Vagina (tissue), 2 donors: ENCODE data around the gene PRDM15. TPM values are rescaled to one million over a fixed set of nuclear protein-coding genes. Genes with fewer than 3 reads are reported as not detected.

Source experiments
- DNase-seq, 2 donors: peaks; one replicate each; pipeline ENCODE4 v3.0.0-alpha.2; 2017; ENCODE audit errors: extremely low spot score in 2 of 2
- H3K27ac ChIP-seq: fragments of 200-600 bp; sonication (generic); one replicate; pipeline ENCODE4 v1.5.1; 2019
- H3K27me3 ChIP-seq: fragments of 200-600 bp; sonication (generic); one replicate; pipeline ENCODE4 v1.5.1; 2019
- H3K36me3 ChIP-seq, 2 donors: fragments of 200-600 bp; sonication (generic); one replicate each; pipeline ENCODE4 v1.5.1; 2017 to 2019
- H3K4me1 ChIP-seq: fragments of 200-600 bp; sonication (generic); one replicate; pipeline ENCODE4 v1.5.1; 2019
- H3K4me3 ChIP-seq, 2 donors: fragments of 200-600 bp; sonication (generic); 1 replicate in 1 of 2; 2 replicates in 1 of 2; pipeline ENCODE4 v1.5.1; 2016 to 2019
- H3K9me3 ChIP-seq: fragments of 200-600 bp; sonication (generic); one replicate; pipeline ENCODE4 v1.5.1; 2019
- POLR2A ChIP-seq, 2 donors: fragments of 450-650 bp; IDR thresholded peaks; one replicate each; pipeline ENCODE4 v1.6.1; 2017; ENCODE audit warnings: antibody characterized with exemption in 2 of 2, mild to moderate bottlenecking in 2 of 2, moderate library complexity in 2 of 2
- POLR2AphosphoS5 ChIP-seq, 2 donors: sonication (generic); formaldehyde crosslinking; IDR thresholded peaks; one replicate each; pipeline ENCODE4 v1.9.0; 2017; ENCODE audit warnings: antibody characterized with exemption in 2 of 2, mild to moderate bottlenecking in 2 of 2, low read depth in 1 of 2; ENCODE audit not compliant: insufficient read depth in 1 of 2
- intact Hi-C: fragments of 100-400 bp; cut with DNase I; formaldehyde crosslinking; loops from one replicate; pipeline ENCODE4 v1.15.1; 2023
- total RNA-seq: library from RNA; depleted of rRNA; stranded (reverse); fragments of >200 nt; gene quantifications from one replicate; pipeline ENCODE4 v1.2.3, GENCODE V29; 2016
- TF ChIP-seq, protein P1 (sequence below), 3 experiments: fragments of 450-650 bp in 2 of 3; fragments of 200-600 bp in 1 of 3; sonication (generic) in 1 of 3; IDR thresholded peaks; one replicate each; pipeline ENCODE4 v1.5.1; 2017 to 2019; ENCODE audit warnings: antibody characterized with exemption in 3 of 3, mild to moderate bottlenecking in 2 of 3, moderate library complexity in 2 of 3

The PRDM15 gene
- total RNA-seq, 1 donor from 2014 or later: 31.2 TPM

DNA sequence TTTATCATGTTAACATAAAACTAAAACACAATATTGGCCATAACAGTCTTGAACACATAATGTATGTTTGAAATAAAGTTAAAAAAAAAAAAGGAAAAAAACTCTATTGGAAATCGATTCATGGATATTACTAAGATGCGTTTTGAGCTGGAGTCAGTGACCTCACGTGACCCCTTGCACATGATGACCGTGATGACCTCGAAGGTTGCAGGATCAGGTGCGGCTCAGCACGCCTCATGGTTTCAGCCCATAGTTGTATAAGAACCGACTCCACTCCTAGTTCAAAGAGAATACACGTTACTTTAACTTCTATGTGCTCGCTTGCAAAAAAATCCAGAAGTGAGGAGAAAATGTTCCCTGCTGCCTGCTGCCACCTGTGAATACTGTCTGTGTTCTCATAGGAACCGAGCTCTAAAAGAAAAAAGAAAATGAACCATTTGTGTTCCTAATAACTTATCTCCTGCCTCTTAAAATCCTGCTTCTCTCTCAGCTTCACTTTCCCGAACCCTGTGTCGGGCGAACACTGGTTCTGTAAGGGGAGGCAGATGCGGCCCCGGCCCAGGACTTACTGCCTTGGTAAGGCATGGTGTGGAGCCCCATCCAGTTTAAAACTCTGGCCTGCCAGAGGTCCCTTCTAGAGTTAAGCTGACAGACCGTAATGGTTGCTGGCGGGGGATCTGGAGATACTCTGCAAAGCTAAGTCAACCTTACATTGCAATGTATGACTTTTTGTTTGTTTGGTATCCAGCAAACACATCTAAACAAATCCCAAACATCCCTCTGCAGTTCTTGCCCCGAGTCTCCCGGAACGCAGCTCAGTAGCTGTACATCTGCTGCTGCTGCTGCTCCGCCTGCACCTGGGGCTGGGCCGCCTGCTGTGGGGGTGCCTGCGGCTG, 78.5 kb downstream of the PRDM15 start:
- H3K36me3 ChIP-seq: peaks cover 0 to 23% of the 10 kb centered on the region in 2 donors
- TF ChIP-seq, protein P1, sequence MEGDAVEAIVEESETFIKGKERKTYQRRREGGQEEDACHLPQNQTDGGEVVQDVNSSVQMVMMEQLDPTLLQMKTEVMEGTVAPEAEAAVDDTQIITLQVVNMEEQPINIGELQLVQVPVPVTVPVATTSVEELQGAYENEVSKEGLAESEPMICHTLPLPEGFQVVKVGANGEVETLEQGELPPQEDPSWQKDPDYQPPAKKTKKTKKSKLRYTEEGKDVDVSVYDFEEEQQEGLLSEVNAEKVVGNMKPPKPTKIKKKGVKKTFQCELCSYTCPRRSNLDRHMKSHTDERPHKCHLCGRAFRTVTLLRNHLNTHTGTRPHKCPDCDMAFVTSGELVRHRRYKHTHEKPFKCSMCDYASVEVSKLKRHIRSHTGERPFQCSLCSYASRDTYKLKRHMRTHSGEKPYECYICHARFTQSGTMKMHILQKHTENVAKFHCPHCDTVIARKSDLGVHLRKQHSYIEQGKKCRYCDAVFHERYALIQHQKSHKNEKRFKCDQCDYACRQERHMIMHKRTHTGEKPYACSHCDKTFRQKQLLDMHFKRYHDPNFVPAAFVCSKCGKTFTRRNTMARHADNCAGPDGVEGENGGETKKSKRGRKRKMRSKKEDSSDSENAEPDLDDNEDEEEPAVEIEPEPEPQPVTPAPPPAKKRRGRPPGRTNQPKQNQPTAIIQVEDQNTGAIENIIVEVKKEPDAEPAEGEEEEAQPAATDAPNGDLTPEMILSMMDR (IDR thresholded peaks at IDR 0.05): no peak
- TF ChIP-seq POLR2A (IDR thresholded peaks at IDR 0.05) (no peak), POLR2AphosphoS5 (IDR thresholded peaks at IDR 0.05; ENCODE audit: insufficient read depth in 1 of 2, low read depth in 1 of 2) (no peak)

DNA sequence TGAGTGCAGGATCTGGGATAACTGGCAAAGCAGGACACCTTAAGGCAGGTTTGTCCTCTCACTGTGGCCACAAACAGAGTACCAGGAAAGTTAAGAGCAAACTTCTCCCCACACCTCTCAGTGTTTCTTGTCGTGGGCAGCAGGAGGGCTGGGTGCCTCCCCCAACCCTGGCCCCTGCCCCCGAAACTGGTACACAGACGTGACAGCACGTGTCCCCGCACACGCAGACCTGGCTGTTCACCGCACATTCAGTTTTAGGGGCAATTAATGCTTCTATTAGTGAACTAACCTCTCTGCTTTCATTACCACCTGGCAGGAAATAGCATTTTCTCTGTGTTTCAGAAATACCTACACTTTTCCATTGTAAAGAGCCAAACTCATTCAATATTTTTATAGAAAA, 79.4 kb downstream of the PRDM15 start:
- H3K4me1 ChIP-seq: no peaks in the 10 kb centered on the region
- no peaks in the 10 kb centered on the region for H3K9me3 ChIP-seq
- DNase-seq: no peak
- intact Hi-C loops: no loop called here
- H3K4me3 ChIP-seq: no peak overlapping the region
- peaks cover 0 to 23% of the 10 kb centered on the region in 2 donors for H3K36me3 ChIP-seq
- no peaks in the 10 kb centered on the region for H3K27me3 ChIP-seq
- TF ChIP-seq POLR2AphosphoS5 (IDR thresholded peaks at IDR 0.05; ENCODE audit: insufficient read depth in 1 of 2, low read depth in 1 of 2) (no peak), POLR2A (IDR thresholded peaks at IDR 0.05) (no peak)
- TF ChIP-seq, protein P1 (IDR thresholded peaks at IDR 0.05): no peak
- H3K27ac ChIP-seq: no peak overlapping the region

More for the DNA sequence above, 78.5 kb downstream of the PRDM15 start:
- intact Hi-C loops: no loop called here
- Histone ChIP-seq H3K27ac (no peak overlapping the region), H3K27me3 (no peaks in the 10 kb centered on the region), H3K4me1 (no peaks in the 10 kb centered on the region), H3K9me3 (no peaks in the 10 kb centered on the region), H3K4me3 (no peak overlapping the region)
- no peak for DNase-seq

DNA sequence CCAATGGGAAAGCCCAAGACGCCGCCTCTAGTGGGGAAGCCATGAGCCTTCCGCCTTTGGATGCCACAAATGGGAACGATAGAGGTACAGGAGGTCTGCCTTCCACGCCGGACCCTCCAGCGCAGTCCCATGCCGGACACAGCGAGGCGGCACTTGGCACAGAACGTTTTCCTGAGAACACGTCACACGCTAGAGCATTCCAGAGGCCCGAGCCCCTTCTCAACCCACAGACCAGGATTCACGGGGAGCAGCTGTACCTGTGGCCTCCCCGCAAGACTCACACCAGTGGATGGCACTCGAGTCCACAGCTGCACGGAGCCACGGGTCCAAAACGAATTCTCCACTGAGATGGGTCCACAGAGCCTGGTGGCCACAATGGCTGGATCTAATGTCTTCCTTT, 80.8 kb downstream of the PRDM15 start:
- no peaks in the 10 kb centered on the region for H3K27me3 ChIP-seq
- TF ChIP-seq, protein P1 (IDR thresholded peaks at IDR 0.05): no peak
- TF ChIP-seq POLR2A (IDR thresholded peaks at IDR 0.05) (no peak), POLR2AphosphoS5 (IDR thresholded peaks at IDR 0.05; ENCODE audit: insufficient read depth in 1 of 2, low read depth in 1 of 2) (no peak)
- no peaks in the 10 kb centered on the region for H3K4me1 ChIP-seq
- no peak overlapping the region for H3K27ac ChIP-seq
- DNase-seq: no peak
- intact Hi-C loops: no loop called here
- H3K4me3 ChIP-seq: no peak overlapping the region
- H3K36me3 ChIP-seq: peaks cover 0 to 23% of the 10 kb centered on the region in 2 donors
- H3K9me3 ChIP-seq: no peaks in the 10 kb centered on the region

DNA sequence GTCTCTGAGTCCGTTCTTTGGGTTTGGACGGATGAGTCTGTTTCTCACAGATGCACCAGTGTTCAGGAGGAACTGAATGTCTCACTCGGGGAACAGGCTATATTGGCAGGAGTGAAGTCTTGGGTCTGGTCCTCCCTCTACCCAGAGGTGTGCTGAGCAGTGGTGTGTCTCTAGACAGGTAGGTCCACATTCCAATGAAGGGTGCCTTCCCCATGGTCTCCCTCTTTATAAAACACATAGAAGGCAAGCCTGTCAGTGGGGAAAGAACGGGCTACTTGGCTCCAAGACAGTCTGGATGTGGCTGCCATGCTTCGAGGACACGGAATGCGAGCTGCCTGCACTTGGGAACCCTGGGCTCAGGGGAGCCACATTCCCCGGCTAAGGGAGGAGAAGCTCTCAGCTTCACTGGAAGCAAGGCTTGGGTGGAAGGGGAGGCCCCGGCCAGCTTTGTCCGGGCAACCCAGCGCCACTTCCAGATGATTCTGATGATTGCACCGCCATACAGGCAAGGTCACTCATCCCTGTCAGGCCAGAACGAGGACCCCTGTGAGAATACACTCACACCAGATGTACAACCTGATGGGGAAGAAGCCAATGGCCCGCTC, 82.6 kb downstream of the PRDM15 start:
- no peaks in the 10 kb centered on the region for H3K4me1 ChIP-seq
- DNase-seq: no peak
- H3K4me3 ChIP-seq: no peak overlapping the region
- peaks cover 0 to 22% of the 10 kb centered on the region in 2 donors for H3K36me3 ChIP-seq
- TF ChIP-seq POLR2AphosphoS5 (IDR thresholded peaks at IDR 0.05; ENCODE audit: insufficient read depth in 1 of 2, low read depth in 1 of 2) (no peak), POLR2A (IDR thresholded peaks at IDR 0.05) (no peak)
- TF ChIP-seq, protein P1 (IDR thresholded peaks at IDR 0.05): no peak
- H3K27me3 ChIP-seq: no peaks in the 10 kb centered on the region
- no peaks in the 10 kb centered on the region for H3K9me3 ChIP-seq
- intact Hi-C loops: no loop called here
- H3K27ac ChIP-seq: no peak overlapping the region

DNA sequence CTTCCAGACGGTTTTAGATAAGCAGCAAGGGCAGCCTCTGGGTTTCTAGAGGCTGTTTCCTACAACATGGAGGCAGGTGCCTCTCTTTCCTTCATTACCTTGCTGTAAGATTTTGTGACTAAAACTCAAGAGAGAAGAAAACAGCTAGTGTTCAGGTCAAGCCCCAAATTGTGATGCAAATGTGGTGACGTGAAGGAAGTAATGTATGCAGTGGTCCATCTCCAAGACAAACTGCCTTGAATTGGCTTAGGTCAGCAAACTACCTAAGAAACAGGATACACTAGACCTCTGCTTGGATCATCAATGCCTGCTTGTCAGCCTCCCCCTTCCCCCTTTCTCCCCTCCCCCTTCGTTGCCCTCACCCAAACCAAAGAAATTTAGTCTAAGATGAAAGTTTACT, 83.4 kb downstream of the PRDM15 start:
- Histone ChIP-seq H3K27me3 (no peaks in the 10 kb centered on the region), H3K4me3 (no peak overlapping the region), H3K4me1 (no peaks in the 10 kb centered on the region), H3K36me3 (peaks cover 0 to 13% of the 10 kb centered on the region in 2 donors), H3K27ac (no peak overlapping the region), H3K9me3 (no peaks in the 10 kb centered on the region)
- intact Hi-C loops: no loop called here
- TF ChIP-seq, protein P1 (IDR thresholded peaks at IDR 0.05): no peak
- TF ChIP-seq POLR2AphosphoS5 (IDR thresholded peaks at IDR 0.05; ENCODE audit: insufficient read depth in 1 of 2, low read depth in 1 of 2): no peak
- no peak for TF ChIP-seq POLR2A (IDR thresholded peaks at IDR 0.05)
- DNase-seq: no peak
